M059J (cell line): ENCODE data around the gene KIAA1191. TPM values are rescaled to one million over a fixed set of nuclear protein-coding genes. Genes with fewer than 3 reads are reported as not detected.
A peak's percentile ranks its signal among the peaks of the same experiment; 100 is the strongest.

Experiments used
- DNase-seq: peaks from one replicate; pipeline ENCODE4 v3.0.0-alpha.2; 2012; ENCODE audit warnings: low read depth
- total RNA-seq: library from RNA; depleted of rRNA; stranded (reverse); fragments of >200 nt; shearing (Covaris generic); gene quantifications from 2 replicates; pipeline ENCODE4 v1.2.3, GENCODE V29; 2014

Gene KIAA1191
- total RNA-seq, 1 experiment from 2014 or later = 85.3 TPM

GRCh38 chr5:176389135-176390123 lies 27.9 kb upstream of the KIAA1191 start:
- no peak for DNase-seq

- DNase-seq = peak; percentile 98
Observed at GRCh38 chr5:176388444-176389134, 27.0 kb upstream of the KIAA1191 start, which contains the start of the genes HIGD2A and NOP16. TSS of gene HIGD2A (plus strand) at chr5:176388751. CDS start at chr5:176388820, 69 bp downstream. TSS of gene NOP16 (minus strand) at chr5:176388598. CDS start at chr5:176388539, 59 bp downstream.

GRCh38 chr5:176388003-176388443 lies 26.5 kb upstream of the KIAA1191 start:
- DNase-seq = no peak

DNA sequence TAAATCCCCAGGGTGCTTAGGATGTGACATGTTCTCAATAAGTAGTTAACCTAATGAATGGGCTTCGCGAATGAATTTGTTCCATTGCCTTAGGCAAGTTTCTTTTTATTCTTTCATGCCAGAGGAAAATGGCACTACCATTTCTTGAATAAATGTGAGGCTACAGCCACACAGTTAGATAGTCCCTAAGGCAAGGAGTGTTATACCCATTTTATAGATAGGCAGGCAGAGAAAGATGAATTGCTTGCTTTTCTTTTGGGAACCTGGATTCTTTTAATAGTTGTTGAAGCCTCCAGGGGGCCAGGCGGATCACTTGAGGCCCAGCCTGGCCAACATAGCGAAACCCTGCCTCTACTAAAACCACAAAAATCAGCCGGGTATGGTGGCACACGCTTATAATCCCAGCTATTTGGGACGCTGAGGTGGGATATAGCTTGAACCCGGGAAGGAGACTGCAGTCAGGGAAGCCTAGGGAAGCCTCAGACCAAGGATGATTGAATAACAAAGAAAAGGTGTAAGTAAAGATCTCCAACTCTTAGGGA lies 25.9 kb upstream of the KIAA1191 start:
- no peak for DNase-seq

DNA sequence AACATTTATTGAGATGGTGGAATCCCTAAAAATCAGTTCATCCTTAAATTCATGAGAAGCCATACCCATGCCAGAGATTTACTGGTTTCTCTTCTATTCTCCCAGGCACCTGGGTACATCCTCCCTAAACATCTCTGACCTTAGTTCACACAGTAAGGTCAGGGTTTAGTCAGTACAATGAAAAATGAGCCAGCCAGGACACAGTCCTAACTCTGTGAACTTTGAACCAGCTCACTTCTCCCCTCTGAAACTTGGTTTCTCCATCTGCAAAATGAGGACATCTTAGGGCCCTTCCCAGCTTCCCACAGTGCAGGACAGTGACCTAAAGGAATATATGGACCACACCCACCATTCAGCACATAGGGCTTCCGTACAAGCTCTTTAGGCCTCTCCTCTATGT lies 24.9 kb upstream of the KIAA1191 start:
- no peak for DNase-seq

DNA sequence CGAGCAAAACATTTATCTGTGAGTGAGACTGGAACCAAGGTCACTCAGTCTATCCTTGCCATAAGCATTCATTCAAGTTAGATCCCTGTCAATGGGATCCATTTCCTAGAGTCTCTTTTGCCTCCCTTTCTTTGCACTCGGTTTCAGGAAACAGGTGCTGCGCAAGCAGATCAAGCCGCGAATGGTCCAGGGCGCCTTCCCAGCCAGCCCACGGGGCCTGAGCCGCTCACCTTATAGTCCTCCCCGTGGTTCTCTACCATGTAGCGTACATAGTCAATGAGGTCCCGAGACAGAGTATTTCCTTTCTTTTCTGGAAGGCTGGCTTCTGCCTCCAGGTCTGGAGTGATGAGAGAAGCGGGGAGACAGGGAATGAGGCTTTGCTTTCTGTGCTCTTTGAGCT lies 23.4 kb upstream of the KIAA1191 start:
- DNase-seq = no peak

DNA sequence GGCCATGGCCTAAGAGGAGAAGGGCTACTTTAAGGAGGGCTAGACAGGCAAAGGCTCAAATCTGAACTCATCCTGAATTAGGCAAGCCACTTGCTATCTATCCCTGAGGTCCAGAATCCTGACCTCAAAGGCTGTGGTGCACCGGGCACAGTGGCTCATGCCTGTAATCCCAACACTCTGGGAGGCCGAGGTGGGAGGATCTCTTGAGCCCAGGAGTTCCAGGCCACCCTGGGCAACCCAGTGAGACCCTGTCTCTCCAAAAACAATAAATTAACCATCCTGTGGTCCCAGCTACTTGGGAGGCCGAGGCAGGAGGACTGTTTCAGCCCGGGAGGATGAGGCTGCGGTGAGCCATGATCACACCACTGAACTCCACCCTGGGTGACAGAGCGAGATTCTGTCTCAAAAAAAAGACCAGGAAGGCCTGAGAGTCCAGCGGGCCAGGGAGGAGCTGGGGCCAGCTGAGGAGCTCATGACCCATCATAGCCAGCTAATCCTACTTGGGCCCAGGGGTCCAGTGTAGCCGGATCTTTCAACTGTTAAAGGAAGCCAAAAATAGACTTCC lies 22.9 kb upstream of the KIAA1191 start:
- DNase-seq = no peak

- no peak for DNase-seq
Observed at GRCh38 chr5:176383961-176384360, 22.4 kb upstream of the KIAA1191 start.

DNA sequence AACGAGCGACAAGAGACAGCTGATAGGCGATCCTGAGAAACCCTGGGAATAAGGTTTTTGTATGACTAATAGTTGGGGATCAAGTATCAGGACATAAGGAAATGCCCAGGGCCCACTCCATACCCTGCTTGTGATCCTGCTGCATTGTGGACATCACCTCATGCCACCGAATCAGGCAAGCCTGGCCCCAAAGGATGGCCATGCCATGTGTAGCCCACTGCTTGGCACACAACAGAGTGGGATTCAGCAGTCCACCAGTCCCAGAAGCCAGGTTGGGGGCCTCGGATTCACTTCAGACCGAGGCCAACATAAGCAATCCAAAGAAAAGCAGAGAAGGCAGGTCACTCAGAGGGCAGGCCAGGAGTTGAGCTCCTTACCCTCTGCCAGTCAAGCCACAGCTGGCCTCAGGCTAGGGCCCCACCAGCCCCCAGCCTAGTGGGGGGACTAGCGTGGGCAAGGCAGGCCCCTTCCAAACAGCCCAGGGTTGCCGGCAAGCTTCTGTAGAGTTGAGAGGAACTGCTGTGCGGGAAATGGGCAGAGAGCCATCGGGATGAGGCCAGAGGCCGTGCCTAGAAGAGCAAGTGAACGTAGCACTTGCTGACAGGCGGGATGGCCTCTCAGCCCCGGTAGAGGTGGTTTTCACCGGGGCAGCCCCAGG lies 21.8 kb upstream of the KIAA1191 start:
- DNase-seq = no peak

- DNase-seq = no peak
Observed at GRCh38 chr5:176382721-176383120, 21.2 kb upstream of the KIAA1191 start.

DNA sequence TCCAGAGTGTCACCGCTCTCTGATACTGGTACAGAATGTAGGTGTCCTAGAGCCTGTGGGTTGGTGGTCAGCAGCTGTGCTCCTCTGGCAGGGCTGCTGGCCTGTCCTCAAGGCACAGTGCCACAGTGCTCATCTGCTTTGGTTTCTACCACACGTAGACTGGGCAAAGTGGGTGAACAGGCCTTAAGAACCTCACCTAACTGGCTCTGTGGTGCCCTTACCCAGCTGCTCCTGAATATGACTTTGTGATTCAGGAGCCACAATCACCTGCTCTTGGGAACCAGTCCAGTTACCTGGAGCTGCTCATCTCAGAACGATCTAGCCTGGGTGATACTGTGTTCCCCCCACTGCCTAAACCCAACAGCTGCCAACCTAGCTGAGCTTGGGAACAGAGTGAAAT lies 20.4 kb upstream of the KIAA1191 start:
- DNase-seq = no peak

DNA sequence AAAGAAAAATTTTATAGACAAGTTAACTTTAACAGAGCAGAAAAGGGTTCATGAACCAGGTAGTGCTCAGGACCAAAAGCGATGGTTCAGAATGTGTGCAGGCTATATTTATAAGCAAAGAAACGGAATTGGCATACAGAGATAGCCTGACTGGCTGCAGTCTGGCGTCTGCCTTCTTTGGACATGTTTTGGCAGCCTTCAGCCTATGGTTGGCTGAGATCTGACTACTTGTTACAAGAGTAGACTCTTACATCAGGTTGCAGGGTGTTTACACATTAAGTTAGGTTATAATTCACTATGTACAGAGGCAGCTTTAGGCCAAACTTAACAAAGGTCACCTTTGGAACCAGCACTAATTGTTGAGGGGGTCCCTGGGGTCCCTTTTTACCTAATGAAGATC lies 19.9 kb upstream of the KIAA1191 start:
- no peak for DNase-seq

- no peak for DNase-seq
Observed at GRCh38 chr5:176379881-176380280, 18.3 kb upstream of the KIAA1191 start.

DNA sequence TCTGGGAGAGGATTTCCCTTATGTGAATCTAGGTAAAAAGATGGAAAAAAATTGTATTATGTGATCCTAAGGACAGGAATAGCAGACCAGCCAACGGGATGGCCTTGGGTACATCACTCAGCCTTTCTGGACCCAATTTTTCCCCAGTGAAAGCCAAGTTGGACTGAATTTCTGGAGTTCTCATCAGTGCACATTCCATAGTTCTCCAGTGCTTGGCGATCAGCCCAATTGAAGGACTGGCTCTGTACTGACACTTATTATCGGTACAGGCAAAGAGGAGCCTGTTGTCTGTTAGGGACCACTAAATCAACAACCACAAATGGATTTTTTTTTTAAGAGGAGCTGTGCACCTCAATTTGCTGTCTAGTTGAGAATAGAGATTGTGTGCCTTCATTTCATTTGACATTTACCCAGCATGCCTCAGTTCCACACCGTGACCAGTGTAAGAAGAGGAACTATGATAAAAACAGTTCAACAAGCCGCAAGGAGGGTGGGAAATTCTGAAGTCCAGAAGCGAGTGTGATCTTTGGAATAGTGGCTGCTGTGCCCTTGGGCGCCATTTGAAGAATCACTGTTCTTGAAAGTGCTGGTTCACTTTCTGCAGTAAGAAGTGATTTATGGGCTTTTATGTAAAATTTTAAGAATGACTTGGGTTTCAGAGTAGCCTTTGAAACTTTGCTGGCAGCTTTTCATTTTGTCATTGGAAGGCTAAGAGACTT lies 11.7 kb upstream of the KIAA1191 start:
- DNase-seq = no peak

GRCh38 chr5:176371621-176372539 lies 10.3 kb upstream of the KIAA1191 start:
- no peak for DNase-seq

DNA sequence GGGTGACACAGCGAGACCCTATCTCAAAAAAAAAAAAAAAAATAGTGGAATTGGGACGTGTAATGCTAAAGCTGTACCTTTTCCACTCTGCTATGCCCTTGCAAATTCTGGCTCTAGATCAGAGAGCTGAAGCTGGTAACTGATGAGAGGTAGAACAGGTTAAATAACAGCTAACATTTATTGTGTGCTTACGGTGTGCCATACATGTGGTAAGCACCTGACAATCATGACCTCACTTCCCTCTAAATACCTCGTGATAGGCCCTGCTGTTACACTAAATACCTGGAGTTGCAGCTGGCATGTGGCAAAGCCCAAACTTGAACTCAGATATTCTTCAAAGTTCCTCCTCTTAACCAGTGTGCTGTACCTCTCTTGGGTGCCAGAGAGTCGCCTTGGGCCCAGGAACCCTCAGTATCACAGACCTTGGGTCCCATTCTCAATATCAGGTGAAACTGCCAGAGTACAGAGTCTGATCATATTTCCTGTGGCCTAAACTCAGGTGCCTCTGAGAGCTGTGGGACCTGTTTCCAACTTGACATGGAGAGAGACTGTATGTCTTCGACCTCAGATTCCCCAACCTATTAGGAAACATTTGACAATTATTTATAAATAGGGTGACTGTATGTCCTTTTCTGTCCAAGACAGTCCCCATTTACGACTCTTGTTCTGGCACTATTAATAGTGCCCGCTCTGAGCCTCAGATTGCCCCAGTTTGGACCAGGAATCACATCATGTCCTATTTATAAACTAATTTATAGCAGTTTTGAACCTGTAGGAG lies 8.6 kb upstream of the KIAA1191 start:
- no peak for DNase-seq

GRCh38 chr5:176368726-176369125 lies 7.2 kb upstream of the KIAA1191 start:
- DNase-seq = no peak

- no peak for DNase-seq
Observed at GRCh38 chr5:176366232-176366894, 4.8 kb upstream of the KIAA1191 start.
